HCT116 (cell line): ENCODE data around the gene AEBP1. TPM values are rescaled to one million over a fixed set of nuclear protein-coding genes. Genes with fewer than 3 reads are reported as not detected.

Experiments
- ATAC-seq: fragments of 200-7000 bp; cut with Tn5 transposase; 2 replicates; pipeline ENCODE4 v1.9.1; 2020; ENCODE audit warnings: mild to moderate bottlenecking, moderate library complexity
- BruUV-seq: library from RNA; stranded (reverse); fragments of 400-500 nt; replicated peaks from 2 replicates; lab custom pipeline; 2021; lab: Mats Ljungman, UMichigan
- CTCF ChIA-PET: fragments of 300-600 bp; sonication (Branson Sonifier 250); formaldehyde crosslinking; loops from one replicate; lab custom pipeline; 2021; ENCODE audit warnings: antibody characterized with exemption; lab: Charles Lee
- POLR2A ChIA-PET: fragments of 300-600, 350-600 bp; sonication (Branson Sonifier 250); formaldehyde crosslinking; loops from one replicate; lab custom pipeline; 2021; ENCODE audit warnings: antibody characterized with exemption; lab: Charles Lee
- RAD21 ChIA-PET, 2 experiments: fragments of 300-600 bp; sonication (Branson Sonifier 250); formaldehyde crosslinking; loops; one replicate each; lab custom pipeline; 2023; ENCODE audit warnings: low total read pairs in 2 of 2; ENCODE audit not compliant: uncharacterized antibody in 2 of 2, unreplicated experiment in 2 of 2, low non-redundant PET in 1 of 2; lab: Charles Lee
- DNase-seq: peaks from one replicate; pipeline ENCODE4 v3.0.0-alpha.2; 2010; ENCODE audit warnings: low read depth, low spot score
- H2AFZ ChIP-seq: fragments of 200-600 bp; shearing (Covaris generic), sonication (generic); 2 replicates; pipeline ENCODE4 v1.6.1; 2017; ENCODE audit warnings: low read depth, mixed run types, mixed read lengths, antibody characterized with exemption, low read length; ENCODE audit not compliant: poor library complexity, severe bottlenecking
- H3K27ac ChIP-seq: 2 replicates; pipeline ENCODE4 v1.5.1; 2012; ENCODE audit warnings: low read depth, low read length
- H3K27me3 ChIP-seq: fragments of 200-600 bp; sonication (generic); 2 replicates; pipeline ENCODE4 v1.6.1; 2016; ENCODE audit warnings: mixed run types, low read length, mixed read lengths; ENCODE audit not compliant: insufficient read depth
- H3K36me3 ChIP-seq, 2 experiments: fragments of 200-500 bp in 1 of 2; fragments of 200-600 bp in 1 of 2; sonication (Bioruptor generic) in 1 of 2; sonication (generic) in 1 of 2; 2 replicates each; pipeline versions ENCODE4 v1.5.1 to v1.6.1; 2014 to 2016; ENCODE audit warnings: low read length in 2 of 2, inconsistent platforms in 1 of 2, mixed read lengths in 1 of 2, mixed run types in 1 of 2; ENCODE audit not compliant: insufficient read depth in 2 of 2, control insufficient read depth in 1 of 2
- H3K4me1 ChIP-seq, 2 experiments: fragments of 200-600 bp in 1 of 2; sonication (generic) in 1 of 2; 2 replicates each; pipeline versions ENCODE4 v1.5.1 to v1.6.1; 2012 to 2017; ENCODE audit warnings: low read length in 2 of 2, inconsistent platforms in 1 of 2, mild to moderate bottlenecking in 1 of 2, mixed read lengths in 1 of 2, mixed run types in 1 of 2, moderate library complexity in 1 of 2; ENCODE audit not compliant: insufficient read depth in 2 of 2, control insufficient read depth in 1 of 2
- H3K4me2 ChIP-seq: fragments of 200-600 bp; sonication (generic); 2 replicates; pipeline ENCODE4 v1.6.1; 2017; ENCODE audit warnings: mixed run types, low read length, mixed read lengths
- H3K4me3 ChIP-seq, 2 experiments: fragments of 200-600 bp in 1 of 2; sonication (generic) in 1 of 2; replicated peaks in 1 of 2; 2 replicates each; pipeline ENCODE4 v1.5.1; 2011 to 2016; ENCODE audit warnings: low read length in 2 of 2, control low read depth in 1 of 2, low read depth in 1 of 2, mild to moderate bottlenecking in 1 of 2, mixed read lengths in 1 of 2, mixed run types in 1 of 2
- H3K79me2 ChIP-seq: fragments of 200-600 bp; sonication (generic); 2 replicates; pipeline ENCODE4 v1.6.1; 2017; ENCODE audit warnings: mild to moderate bottlenecking, mixed run types, low read length, moderate library complexity, mixed read lengths; ENCODE audit not compliant: insufficient read depth
- H3K9ac ChIP-seq: fragments of 200-600 bp; sonication (generic); 2 replicates; pipeline ENCODE4 v1.6.1; 2016; ENCODE audit warnings: low read length, mixed read lengths
- H3K9me2 ChIP-seq: fragments of 200-600 bp; sonication (generic), shearing (Covaris generic); 2 replicates; pipeline ENCODE4 v1.6.1; 2017; ENCODE audit warnings: mixed run types, mild to moderate bottlenecking, moderate library complexity; ENCODE audit not compliant: insufficient read depth
- H3K9me3 ChIP-seq, 2 experiments: fragments of 200-500 bp in 1 of 2; fragments of 200-600 bp in 1 of 2; sonication (Bioruptor generic) in 1 of 2; sonication (generic) in 1 of 2; 2 replicates each; pipeline ENCODE4 v1.6.1; 2014 to 2017; ENCODE audit warnings: low read length in 2 of 2, mixed read lengths in 2 of 2, inconsistent platforms in 1 of 2, low read depth in 1 of 2, mild to moderate bottlenecking in 1 of 2, mixed run types in 1 of 2, moderate library complexity in 1 of 2; ENCODE audit not compliant: control insufficient read depth in 1 of 2, insufficient read depth in 1 of 2
- H4K20me1 ChIP-seq: fragments of 200-600 bp; sonication (generic), shearing (Covaris generic); 2 replicates; pipeline ENCODE4 v1.6.1; 2017; ENCODE audit warnings: mixed run types, mild to moderate bottlenecking, moderate library complexity; ENCODE audit not compliant: insufficient read depth
- CEBPB ChIP-seq: IDR thresholded peaks from 2 replicates; pipeline ENCODE4 v1.6.1; 2012; ENCODE audit warnings: low read depth
- EGR1 ChIP-seq: IDR thresholded peaks from 2 replicates; pipeline ENCODE4 v1.6.1; 2012; ENCODE audit warnings: low read depth
- ELF1 ChIP-seq: IDR thresholded peaks from 2 replicates; pipeline ENCODE4 v1.6.1; 2012; ENCODE audit warnings: low read depth, borderline replicate concordance
- EZH2 ChIP-seq: fragments of 200-600 bp; sonication (generic); IDR thresholded peaks from 2 replicates; pipeline ENCODE4 v1.6.1; 2017; ENCODE audit warnings: antibody characterized with exemption, mixed run types
- EZH2phosphoT487 ChIP-seq: fragments of 200-600 bp; IDR thresholded peaks from 2 replicates; pipeline ENCODE4 v1.6.1; 2018; ENCODE audit warnings: antibody characterized with exemption, borderline replicate concordance
- SIN3A ChIP-seq: IDR thresholded peaks from 2 replicates; pipeline ENCODE4 v1.6.1; 2012; ENCODE audit warnings: low read depth
- SP1 ChIP-seq: IDR thresholded peaks from 2 replicates; pipeline ENCODE4 v1.6.1; 2012; ENCODE audit warnings: low read depth
- TCF7L2 ChIP-seq: IDR thresholded peaks from 2 replicates; pipeline ENCODE4 v1.7.0; 2011; ENCODE audit warnings: borderline replicate concordance, inconsistent platforms; ENCODE audit not compliant: insufficient read depth, insufficient read length; ENCODE audit errors: extremely low read depth
- ZFX ChIP-seq: fragments of 450-650 bp; IDR thresholded peaks from 2 replicates; pipeline ENCODE4 v1.6.1; 2017
- ZNF274 ChIP-seq: fragments of 200-500 bp; sonication (Bioruptor generic); IDR thresholded peaks from 2 replicates; pipeline ENCODE4 v1.6.1; 2014; ENCODE audit warnings: mild to moderate bottlenecking, low read depth, low read length, inconsistent platforms
- intact Hi-C: fragments of 100-400 bp; cut with micrococcal nuclease; formaldehyde crosslinking; loops from 2 replicates; pipeline ENCODE4 v1.10.0; 2022
- total RNA-seq: library from RNA; stranded (reverse); gene quantifications from one replicate; pipeline ENCODE4 v1.2.1, GENCODE V29; 2021; ENCODE audit not compliant: unreplicated experiment
- TF ChIP-seq, protein P1 (sequence below): IDR thresholded peaks from 2 replicates; pipeline ENCODE4 v1.6.1; 2012
- TF ChIP-seq, protein P2 (sequence below): IDR thresholded peaks from 2 replicates; pipeline ENCODE4 v1.6.1; 2012
- TF ChIP-seq, protein P3 (sequence below), 3 experiments: fragments of 200-600 bp in 1 of 3; sonication (generic) in 1 of 3; IDR thresholded peaks in 2 of 3; conservative IDR thresholded peaks in 1 of 3; 2 replicates each; pipeline ENCODE4 v1.5.1; 2012 to 2017; ENCODE audit warnings: low read depth in 2 of 3, low read length in 2 of 3, antibody characterized with exemption in 1 of 3, borderline replicate concordance in 1 of 3, control low read depth in 1 of 3, mild to moderate bottlenecking in 1 of 3, mixed read lengths in 1 of 3, mixed run types in 1 of 3, moderate library complexity in 1 of 3; ENCODE audit not compliant: insufficient read depth in 1 of 3

AEBP1 gene
- total RNA-seq, 1 experiment from 2014 or later, result 0.49 TPM

DNA sequence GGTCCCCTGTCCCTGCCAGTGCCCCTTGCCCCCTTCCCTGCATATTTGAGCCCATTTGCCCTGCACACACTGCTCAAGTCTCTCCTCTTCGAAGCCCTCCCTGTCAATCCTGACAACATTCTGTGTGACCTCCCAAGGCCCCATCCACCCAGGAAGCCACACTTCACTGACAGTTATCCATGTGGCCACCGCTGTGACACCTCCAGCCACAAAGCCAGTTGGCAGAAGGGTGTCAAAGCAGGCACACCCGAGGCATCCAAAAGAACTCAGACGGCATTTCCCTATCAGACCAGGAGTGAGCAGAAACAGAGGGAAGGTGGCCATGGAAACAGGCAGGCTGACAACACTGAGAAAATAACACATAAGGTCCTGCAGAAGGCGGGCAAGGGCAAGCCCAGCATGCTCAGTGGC lies 26.5 kb upstream of the AEBP1 start:
- H3K9ac ChIP-seq, result no peak overlapping the region
- no peak overlapping the region for H3K4me2 ChIP-seq
- no TSS peak for BruUV-seq
- ATAC-seq (no peak), DNase-seq (no peak)
- TF ChIP-seq, protein P1, sequence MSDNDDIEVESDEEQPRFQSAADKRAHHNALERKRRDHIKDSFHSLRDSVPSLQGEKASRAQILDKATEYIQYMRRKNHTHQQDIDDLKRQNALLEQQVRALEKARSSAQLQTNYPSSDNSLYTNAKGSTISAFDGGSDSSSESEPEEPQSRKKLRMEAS, result no peak
- no peak for TF ChIP-seq ELF1
- no peak for TF ChIP-seq ZNF274
- no peak for TF ChIP-seq SP1
- no peak for TF ChIP-seq CEBPB
- TF ChIP-seq TCF7L2, result no peak
- TF ChIP-seq EZH2, result no peak
- TF ChIP-seq, protein P2, sequence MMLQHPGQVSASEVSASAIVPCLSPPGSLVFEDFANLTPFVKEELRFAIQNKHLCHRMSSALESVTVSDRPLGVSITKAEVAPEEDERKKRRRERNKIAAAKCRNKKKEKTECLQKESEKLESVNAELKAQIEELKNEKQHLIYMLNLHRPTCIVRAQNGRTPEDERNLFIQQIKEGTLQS, result no peak
- no peak for TF ChIP-seq EGR1
- TF ChIP-seq, protein P3, sequence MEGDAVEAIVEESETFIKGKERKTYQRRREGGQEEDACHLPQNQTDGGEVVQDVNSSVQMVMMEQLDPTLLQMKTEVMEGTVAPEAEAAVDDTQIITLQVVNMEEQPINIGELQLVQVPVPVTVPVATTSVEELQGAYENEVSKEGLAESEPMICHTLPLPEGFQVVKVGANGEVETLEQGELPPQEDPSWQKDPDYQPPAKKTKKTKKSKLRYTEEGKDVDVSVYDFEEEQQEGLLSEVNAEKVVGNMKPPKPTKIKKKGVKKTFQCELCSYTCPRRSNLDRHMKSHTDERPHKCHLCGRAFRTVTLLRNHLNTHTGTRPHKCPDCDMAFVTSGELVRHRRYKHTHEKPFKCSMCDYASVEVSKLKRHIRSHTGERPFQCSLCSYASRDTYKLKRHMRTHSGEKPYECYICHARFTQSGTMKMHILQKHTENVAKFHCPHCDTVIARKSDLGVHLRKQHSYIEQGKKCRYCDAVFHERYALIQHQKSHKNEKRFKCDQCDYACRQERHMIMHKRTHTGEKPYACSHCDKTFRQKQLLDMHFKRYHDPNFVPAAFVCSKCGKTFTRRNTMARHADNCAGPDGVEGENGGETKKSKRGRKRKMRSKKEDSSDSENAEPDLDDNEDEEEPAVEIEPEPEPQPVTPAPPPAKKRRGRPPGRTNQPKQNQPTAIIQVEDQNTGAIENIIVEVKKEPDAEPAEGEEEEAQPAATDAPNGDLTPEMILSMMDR (IDR thresholded peaks at IDR 0.05 in 2 of 3, conservative IDR thresholded peaks at IDR 0.05 in 1 of 3; ENCODE audit: borderline replicate concordance in 1 of 3, insufficient read depth in 1 of 3, low read depth in 2 of 3, low read length in 2 of 3), result no peak
- no peak for TF ChIP-seq ZFX
- TF ChIP-seq EZH2phosphoT487, result no peak
- no peak for TF ChIP-seq SIN3A
- H4K20me1 ChIP-seq, result no peaks in the 10 kb centered on the region
- no peaks in the 10 kb centered on the region for H3K9me3 ChIP-seq
- intact Hi-C loops, result no loop called here
- no peak overlapping the region for H2AFZ ChIP-seq
- no peak overlapping the region for H3K27ac ChIP-seq
- peaks cover 21 to 33% of the 10 kb centered on the region in 2 experiments; a peak in 3 of 4 replicates for H3K36me3 ChIP-seq
- H3K79me2 ChIP-seq, result peaks cover 14% of the 10 kb centered on the region
- ChIA-PET POLR2A (no interaction called here), CTCF (no interaction called here), RAD21 (no interaction called here)
- no peaks in the 10 kb centered on the region for H3K27me3 ChIP-seq
- H3K4me3 ChIP-seq, result no peak overlapping the region
- peaks cover 6 to 20% of the 10 kb centered on the region in 2 experiments for H3K4me1 ChIP-seq
- H3K9me2 ChIP-seq, result no peaks in the 10 kb centered on the region
